A549 (cell line): ENCODE results near the gene CORO2A. TPM values are rescaled to one million over a fixed set of nuclear protein-coding genes. Genes with fewer than 3 reads are reported as not detected.

Experiments used
- ATAC-seq, 2 experiments: fragments of 200-7000 bp in 1 of 2; fragments of >200 bp in 1 of 2; cut with Nextera tagmentation in 1 of 2; cut with Tn5 transposase in 1 of 2; 3 replicates each; pipeline versions ENCODE4 v1.8.0 to v1.9.1; 2018 to 2020; ENCODE audit warnings: mild to moderate bottlenecking in 1 of 2, moderate library complexity in 1 of 2
- CTCF ChIA-PET: fragments of 300-600 bp; sonication (Branson Sonifier 250); formaldehyde crosslinking; extraction: SDS; loops from one replicate; lab custom pipeline; 2021; ENCODE audit warnings: antibody characterized with exemption, inconsistent platforms; lab: Yijun Ruan, JAX
- POLR2A ChIA-PET: fragments of 350-600 bp; formaldehyde crosslinking; extraction: SDS; loops from one replicate; lab custom pipeline; 2021; ENCODE audit warnings: antibody characterized with exemption, inconsistent platforms; lab: Yijun Ruan, JAX
- DNase-seq, 2 experiments: peaks; one replicate each; pipeline versions ENCODE4 v3.0.0 to v3.0.0-alpha.2; 2011 to 2016; ENCODE audit warnings: low read depth in 1 of 2, low spot score in 1 of 2
- FAIRE-seq: peaks from 2 replicates; lab custom pipeline; 2011; peaks lifted over from hg19 to GRCh38; lab: Jason Lieb, UNC
- H3K27ac ChIP-seq, 2 experiments: fragments of >200 bp; sonication (Bioruptor Twin); formaldehyde crosslinking; 3 replicates each; pipeline ENCODE4 v1.5.1; 2016 to 2017
- H3K4me1 ChIP-seq: fragments of >200 bp; sonication (Bioruptor Twin); formaldehyde crosslinking; 3 replicates; pipeline ENCODE4 v1.6.1; 2016
- H3K4me2 ChIP-seq: fragments of >200 bp; sonication (Bioruptor Twin); formaldehyde crosslinking; 3 replicates; pipeline ENCODE4 v1.6.1; 2016
- H3K4me3 ChIP-seq: fragments of >200 bp; sonication (Bioruptor Twin); formaldehyde crosslinking; 3 replicates; pipeline ENCODE4 v1.5.1; 2016
- H3K9me3 ChIP-seq: fragments of >200 bp; sonication (Bioruptor Twin); formaldehyde crosslinking; 3 replicates; pipeline ENCODE4 v1.6.1; 2016
- ATOH8 ChIP-seq: fragments of 250-450 bp; sonication (Bioruptor Pico); IDR thresholded peaks from 2 replicates; pipeline ENCODE4 v1.5.0; 2020; ENCODE audit warnings: low read depth, mild to moderate bottlenecking, moderate library complexity
- BHLHE40 ChIP-seq: IDR thresholded peaks from 2 replicates; pipeline ENCODE4 v1.6.1; 2012; ENCODE audit warnings: low read depth, low read length, inconsistent platforms
- CBX2 ChIP-seq: fragments of 200-600 bp; sonication (generic); IDR thresholded peaks from 2 replicates; pipeline ENCODE4 v1.6.1; 2016; ENCODE audit warnings: low read depth, mild to moderate bottlenecking, borderline replicate concordance
- CEBPB ChIP-seq, 2 experiments: fragments of >200 bp in 1 of 2; sonication (Bioruptor Twin) in 1 of 2; formaldehyde crosslinking in 1 of 2; IDR thresholded peaks; 2 replicates each; pipeline ENCODE4 v1.6.1; 2012 to 2016
- CHD4 ChIP-seq: fragments of 200-600 bp; sonication (generic); IDR thresholded peaks from 2 replicates; pipeline ENCODE4 v1.6.1; 2016; ENCODE audit warnings: antibody characterized with exemption, mild to moderate bottlenecking, borderline replicate concordance
- E2F6 ChIP-seq: IDR thresholded peaks from 2 replicates; pipeline ENCODE4 v1.6.1; 2012; ENCODE audit warnings: low read depth, borderline replicate concordance
- ESRRA ChIP-seq: fragments of 150-350 bp; IDR thresholded peaks from 2 replicates; pipeline ENCODE4 v1.6.1; 2014; ENCODE audit warnings: mild to moderate bottlenecking, low read length, borderline replicate concordance
- HOXB5 ChIP-seq: fragments of 250-450 bp; sonication (Bioruptor Pico); IDR thresholded peaks from 2 replicates; pipeline ENCODE4 v1.5.0; 2020; ENCODE audit warnings: mild to moderate bottlenecking, moderate library complexity
- JUNB ChIP-seq: fragments of >200 bp; sonication (Bioruptor Twin); formaldehyde crosslinking; IDR thresholded peaks from 2 replicates; pipeline ENCODE4 v1.6.1; 2016
- KDM5A ChIP-seq: fragments of 200-600 bp; sonication (generic); IDR thresholded peaks from 2 replicates; pipeline ENCODE4 v1.6.1; 2016; ENCODE audit warnings: antibody characterized with exemption, mild to moderate bottlenecking
- MAX ChIP-seq: IDR thresholded peaks from 2 replicates; pipeline ENCODE4 v1.6.1; 2012
- NFE2L2 ChIP-seq: fragments of 150-350 bp; conservative IDR thresholded peaks from 2 replicates; pipeline ENCODE4 v1.6.1; 2014; ENCODE audit warnings: low read length
- RARB ChIP-seq: fragments of 250-450 bp; sonication (Bioruptor Pico); IDR thresholded peaks from 2 replicates; pipeline ENCODE4 v1.8.0; 2021; ENCODE audit warnings: mild to moderate bottlenecking, moderate library complexity
- REST ChIP-seq: fragments of 200-600 bp; sonication (generic); IDR thresholded peaks from 2 replicates; pipeline ENCODE4 v1.6.1; 2016; ENCODE audit warnings: antibody characterized with exemption, mild to moderate bottlenecking, moderate library complexity
- RFX5 ChIP-seq: fragments of 450-650 bp; IDR thresholded peaks from 2 replicates; pipeline ENCODE4 v1.7.1; 2014; ENCODE audit warnings: antibody characterized with exemption, mild to moderate bottlenecking, moderate library complexity
- RNF2 ChIP-seq: fragments of 200-600 bp; sonication (generic); IDR thresholded peaks from 2 replicates; pipeline ENCODE4 v1.6.1; 2016; ENCODE audit warnings: low read depth, mild to moderate bottlenecking, antibody characterized with exemption, moderate library complexity, borderline replicate concordance
- SMC3 ChIP-seq: fragments of >200 bp; sonication (Bioruptor Twin); formaldehyde crosslinking; IDR thresholded peaks from 3 replicates; pipeline ENCODE4 v1.6.1; 2018; ENCODE audit warnings: inconsistent platforms
- SREBF2 ChIP-seq: fragments of 450-650 bp; IDR thresholded peaks from 2 replicates; pipeline ENCODE4 v1.6.1; 2014; ENCODE audit warnings: mild to moderate bottlenecking, moderate library complexity
- USF2 ChIP-seq: fragments of 450-650 bp; IDR thresholded peaks from 2 replicates; pipeline ENCODE4 v1.6.1; 2014; ENCODE audit warnings: antibody characterized with exemption
- ZNF302 ChIP-seq: fragments of 250-450 bp; sonication (Bioruptor Pico); IDR thresholded peaks from 2 replicates; pipeline ENCODE4 v1.9.0; 2021; ENCODE audit warnings: inconsistent platforms, mild to moderate bottlenecking, moderate library complexity
- WGBS: methylation state at CpG from one replicate; pipeline ENCODE4 v1.1.6; 2017; ENCODE audit errors: missing lambda C conversion rate; 5-methylcytosine and 5-hydroxymethylcytosine counted together
- polyA plus RNA-seq, 4 experiments: library from polyadenylated mRNA; depleted of rRNA in 3 of 4; stranded (reverse); fragments of >200 nt; fragmentation: RNase III in 1 of 4; extraction: RNeasy Plus Mini Kit Qiagen cat#74134 plus additional on column Dnase treatment in 1 of 4; gene quantifications; 2 replicates in 3 of 4; 3 replicates in 1 of 4; pipeline ENCODE4 v1.2.3, GENCODE V29; 2011 to 2017

CORO2A gene
- polyA plus RNA-seq, 2 of the 4 experiments (the other 2 are of a cell fraction): 0.49 to 2.0 TPM

GRCh38 chr9:98215271-98215670 is 22.8 kb upstream of the CORO2A start:
- POLR2A ChIA-PET: no interaction called here
- TF ChIP-seq BHLHE40 (no peak), JUNB (no peak), SMC3 (no peak), ATOH8 (CRISPR knock-in tag) (no peak)
- TF ChIP-seq, all 56 proteins: peak for 0
- 0 out of 6 replicates have a peak overlapping the region, but pooled peaks of 1 of the 2 experiments have one; percentile 4 for H3K27ac ChIP-seq
- no peak for FAIRE-seq
- ATAC-seq: no peak; a peak in 1 of 6 replicates
- WGBS: 73% methylated on average over 5 of the region's 5 CpGs
- H3K4me1 ChIP-seq: peaks cover 18% of the 10 kb centered on the region
- no peaks in the 10 kb centered on the region for H3K9me3 ChIP-seq
- H3K4me3 ChIP-seq: no peak overlapping the region
- CTCF ChIA-PET: interaction anchor here (0.7 to 5.6 kb wide), 8 partner anchors 8 to 279 kb away, joined by 3 to 53 read pairs (median 3); partner anchors contain the start of gene TBC1D2
- DNase-seq: no peak
- no peak overlapping the region for H3K4me2 ChIP-seq

GRCh38 chr9:98214811-98215210 is 22.4 kb upstream of the CORO2A start:
- TF ChIP-seq ZNF302 (CRISPR knock-in tag) (no peak), CHD4 (no peak), E2F6 (no peak), RFX5 (no peak), NFE2L2 (no peak), RNF2 (no peak), MAX (no peak), KDM5A (no peak), ESRRA (no peak), CBX2 (no peak), CEBPB (IDR thresholded peaks at IDR 0.05) (no peak), SREBF2 (no peak), USF2 (no peak), HOXB5 (no peak), REST (no peak), RARB (CRISPR knock-in tag) (no peak)
- Histone ChIP-seq H3K4me1 (peaks cover 14% of the 10 kb centered on the region), H3K4me2 (no peak overlapping the region), H3K4me3 (no peak overlapping the region), H3K9me3 (no peaks in the 10 kb centered on the region), H3K27ac (no peak overlapping the region)
- CTCF ChIA-PET: interaction anchor here (0.7 to 5.6 kb wide), 8 partner anchors 8 to 279 kb away, joined by 3 to 53 read pairs (median 3); partner anchors contain the start of gene TBC1D2
- FAIRE-seq (no peak), ATAC-seq (no peak), DNase-seq (no peak)
- POLR2A ChIA-PET: no interaction called here
- 76% methylated on average over 6 of the region's 6 CpGs for WGBS
